ENCODE results near the gene FIGLA.
"Not testable (repeated sequence)": the region's sequence is repeated elsewhere in the genome, so short reads cannot be mapped to it uniquely, and the experiment has no call there.

Gene FIGLA

GRCh38 chr2:70807102-70807827, 16.8 kb upstream of the FIGLA start:
- Histone ChIP-seq H3K4me2 (ENCODE audit: low read length) (no peak overlapping the region), H3K9me3 (ENCODE audit: control insufficient read depth, low read length) (no peaks in the 10 kb centered on the region), H3K27ac (no peak overlapping the region), H3K4me1 (no peaks in the 10 kb centered on the region), H3K79me2 (no peaks in the 10 kb centered on the region), H3K36me3 (ENCODE audit: control insufficient read depth, insufficient read depth, low read length) (no peaks in the 10 kb centered on the region), H3K4me3 (ENCODE audit: low read depth, low read length) (no peak overlapping the region), H3K27me3 (ENCODE audit: control insufficient read depth, insufficient read depth, low read length) (no peaks in the 10 kb centered on the region), H3K9ac (no peak overlapping the region), H2AFZ (no peak overlapping the region)
- TF ChIP-seq CTCF (IDR thresholded peaks at IDR 0.05) = no peak

- Histone ChIP-seq H3K9ac (no peak overlapping the region), H3K36me3 (ENCODE audit: control insufficient read depth, insufficient read depth, low read length) (no peaks in the 10 kb centered on the region), H3K27me3 (ENCODE audit: control insufficient read depth, insufficient read depth, low read length) (no peaks in the 10 kb centered on the region), H3K4me3 (ENCODE audit: low read depth, low read length) (no peak overlapping the region), H3K27ac (no peak overlapping the region), H3K9me3 (ENCODE audit: control insufficient read depth, low read length) (no peaks in the 10 kb centered on the region), H3K79me2 (no peaks in the 10 kb centered on the region), H2AFZ (no peak overlapping the region), H3K4me1 (no peaks in the 10 kb centered on the region), H3K4me2 (ENCODE audit: low read length) (no peak overlapping the region)
- TF ChIP-seq CTCF (IDR thresholded peaks at IDR 0.05) = no peak
These were observed 16.2 kb upstream of the FIGLA start for GRCh38 chr2:70806620-70807019.

- no peak overlapping the region for H3K4me3 ChIP-seq (ENCODE audit: low read depth, low read length)
- no peaks in the 10 kb centered on the region for H3K36me3 ChIP-seq (ENCODE audit: control insufficient read depth, insufficient read depth, low read length)
- H3K27me3 ChIP-seq (ENCODE audit: control insufficient read depth, insufficient read depth, low read length) = no peaks in the 10 kb centered on the region
- TF ChIP-seq CTCF (IDR thresholded peaks at IDR 0.05) = no peak
- no peak overlapping the region for H2AFZ ChIP-seq
- no peaks in the 10 kb centered on the region for H3K79me2 ChIP-seq
- no peak overlapping the region for H3K27ac ChIP-seq
- H3K9me3 ChIP-seq (ENCODE audit: control insufficient read depth, low read length) = no peaks in the 10 kb centered on the region
- H3K4me2 ChIP-seq (ENCODE audit: low read length) = no peak overlapping the region
- no peak overlapping the region for H3K9ac ChIP-seq
- H3K4me1 ChIP-seq = no peaks in the 10 kb centered on the region
These were observed 15.6 kb upstream of the FIGLA start for GRCh38 chr2:70806013-70806412.

GRCh38 chr2:70801607-70802263, 11.3 kb upstream of the FIGLA start:
- Histone ChIP-seq H3K9me3 (ENCODE audit: control insufficient read depth, low read length) (no peaks in the 10 kb centered on the region), H3K79me2 (no peaks in the 10 kb centered on the region), H3K9ac (no peak overlapping the region), H3K4me2 (ENCODE audit: low read length) (no peak overlapping the region), H3K36me3 (ENCODE audit: control insufficient read depth, insufficient read depth, low read length) (no peaks in the 10 kb centered on the region), H3K27ac (no peak overlapping the region), H3K4me3 (ENCODE audit: low read depth, low read length) (no peak overlapping the region), H2AFZ (no peak overlapping the region), H3K27me3 (ENCODE audit: control insufficient read depth, insufficient read depth, low read length) (no peaks in the 10 kb centered on the region), H3K4me1 (no peaks in the 10 kb centered on the region)
- no peak for TF ChIP-seq CTCF (IDR thresholded peaks at IDR 0.05)

GRCh38 chr2:70799706-70800105, 9.3 kb upstream of the FIGLA start:
- Histone ChIP-seq H3K9ac (no peak overlapping the region), H3K4me2 (ENCODE audit: low read length) (no peak overlapping the region), H3K27ac (no peak overlapping the region), H3K4me1 (no peaks in the 10 kb centered on the region), H3K4me3 (ENCODE audit: low read depth, low read length) (no peak overlapping the region), H3K27me3 (ENCODE audit: control insufficient read depth, insufficient read depth, low read length) (no peaks in the 10 kb centered on the region), H3K79me2 (no peaks in the 10 kb centered on the region), H3K9me3 (ENCODE audit: control insufficient read depth, low read length) (no peaks in the 10 kb centered on the region), H3K36me3 (ENCODE audit: control insufficient read depth, insufficient read depth, low read length) (no peaks in the 10 kb centered on the region), H2AFZ (no peak overlapping the region)
- no peak for TF ChIP-seq CTCF (IDR thresholded peaks at IDR 0.05)

- not testable (repeated sequence) for H3K4me3 ChIP-seq (ENCODE audit: low read depth, low read length); H2AFZ ChIP-seq; H3K9ac ChIP-seq; H3K4me1 ChIP-seq; H3K4me2 ChIP-seq (ENCODE audit: low read length); H3K36me3 ChIP-seq (ENCODE audit: control insufficient read depth, insufficient read depth, low read length); H3K27ac ChIP-seq; H3K9me3 ChIP-seq (ENCODE audit: control insufficient read depth, low read length); H3K79me2 ChIP-seq; H3K27me3 ChIP-seq (ENCODE audit: control insufficient read depth, insufficient read depth, low read length)
These were observed 7.6 kb upstream of the FIGLA start for GRCh38 chr2:70797996-70798395.

All from parathyroid adenoma (tissue), 2 donors.